GM23248 (cell line): ENCODE results near the gene LPIN1. TPM values are rescaled to one million over a fixed set of nuclear protein-coding genes. Genes with fewer than 3 reads are reported as not detected.
A peak's percentile ranks its signal among the peaks of the same experiment; 100 is the strongest.

ENCODE experiments used
- DNase-seq: peaks from one replicate; pipeline ENCODE4 v3.0.0-alpha.2; 2015
- H2AFZ ChIP-seq: fragments of 200-600 bp; sonication (generic); 2 replicates; pipeline ENCODE4 v1.6.1; 2016; ENCODE audit warnings: antibody characterized with exemption
- H3F3A ChIP-seq: fragments of 200-600 bp; sonication (generic); 2 replicates; pipeline ENCODE4 v1.6.1; 2016; ENCODE audit warnings: mild to moderate bottlenecking, antibody characterized with exemption, mixed run types; ENCODE audit not compliant: insufficient read depth
- H3K27ac ChIP-seq: fragments of 200-600 bp; sonication (generic); 2 replicates; pipeline ENCODE4 v1.5.1; 2016; ENCODE audit warnings: mild to moderate bottlenecking
- H3K27me3 ChIP-seq: fragments of 200-600 bp; sonication (generic); replicated peaks from 2 replicates; pipeline ENCODE4 v1.6.1; 2016; ENCODE audit warnings: mild to moderate bottlenecking; ENCODE audit not compliant: insufficient read depth
- H3K36me3 ChIP-seq: fragments of 200-600 bp; sonication (generic); 2 replicates; pipeline ENCODE4 v1.6.1; 2016; ENCODE audit warnings: low read depth, mild to moderate bottlenecking
- H3K4me1 ChIP-seq: fragments of 200-600 bp; sonication (generic); 2 replicates; pipeline ENCODE4 v1.6.1; 2016; ENCODE audit warnings: mild to moderate bottlenecking; ENCODE audit not compliant: insufficient read depth
- H3K4me2 ChIP-seq: fragments of 200-600 bp; sonication (generic); one replicate; pipeline ENCODE4 v1.6.1; 2016; ENCODE audit warnings: mild to moderate bottlenecking; ENCODE audit not compliant: unreplicated experiment
- H3K4me3 ChIP-seq: fragments of 200-600 bp; sonication (generic); 2 replicates; pipeline ENCODE4 v1.5.1; 2016; ENCODE audit warnings: mild to moderate bottlenecking
- H3K79me2 ChIP-seq: fragments of 200-600 bp; sonication (generic); 2 replicates; pipeline ENCODE4 v1.6.1; 2016; ENCODE audit warnings: mild to moderate bottlenecking; ENCODE audit not compliant: insufficient read depth
- H3K9ac ChIP-seq: fragments of 200-600 bp; sonication (generic); 2 replicates; pipeline ENCODE4 v1.6.1; 2016; ENCODE audit warnings: mild to moderate bottlenecking
- H3K9me2 ChIP-seq: fragments of 200-600 bp; sonication (generic); 2 replicates; pipeline ENCODE4 v1.6.1; 2016; ENCODE audit warnings: mixed run types, mild to moderate bottlenecking, moderate library complexity; ENCODE audit not compliant: insufficient read depth
- H3K9me3 ChIP-seq: fragments of 200-600 bp; sonication (generic); one replicate; pipeline ENCODE4 v1.6.1; 2017; ENCODE audit warnings: low read depth
- H4K20me1 ChIP-seq: fragments of 200-600 bp; sonication (generic); 2 replicates; pipeline ENCODE4 v1.6.0; 2016; ENCODE audit not compliant: insufficient read depth
- EZH2 ChIP-seq: fragments of 200-600 bp; sonication (generic); IDR thresholded peaks from 2 replicates; pipeline ENCODE4 v1.6.1; 2018; ENCODE audit warnings: antibody characterized with exemption, mild to moderate bottlenecking; ENCODE audit not compliant: insufficient read depth, poor library complexity, severe bottlenecking
- EZH2phosphoT487 ChIP-seq: fragments of 200-600 bp; sonication (generic); IDR thresholded peaks from 2 replicates; pipeline ENCODE4 v1.6.1; 2018; ENCODE audit warnings: antibody characterized with exemption, moderate library complexity, mild to moderate bottlenecking, low read depth; ENCODE audit not compliant: insufficient read depth
- WGBS, 2 experiments: methylation state at CpG; one replicate each; pipeline ENCODE4 v1.1.6; 2015 to 2017; ENCODE audit warnings: low lambda C conversion rate in 2 of 2, low coverage in 1 of 2; ENCODE audit errors: missing lambda C conversion rate in 2 of 2; 5-methylcytosine and 5-hydroxymethylcytosine counted together
- in situ Hi-C: fragments of 300-500 bp; cut with MboI; formaldehyde crosslinking; loops from 2 replicates; pipeline ENCODE4 v1.15.0; 2020
- polyA plus RNA-seq: library from polyadenylated mRNA; unstranded; fragments of >200 nt; fragmentation: Nextera tagmentation; extraction: Ambion mirVana; gene quantifications from 2 replicates; pipeline ENCODE4 v1.2.1, GENCODE V29; 2016
- total RNA-seq: library from RNA; depleted of rRNA; stranded (reverse); fragments of >200 nt; shearing (Covaris generic); gene quantifications from 2 replicates; pipeline ENCODE4 v1.2.3, GENCODE V29; 2014

The LPIN1 gene
- total and polyA plus RNA-seq, 2 experiments from 2014 or later, result 11.2 to 12.6 TPM

DNA sequence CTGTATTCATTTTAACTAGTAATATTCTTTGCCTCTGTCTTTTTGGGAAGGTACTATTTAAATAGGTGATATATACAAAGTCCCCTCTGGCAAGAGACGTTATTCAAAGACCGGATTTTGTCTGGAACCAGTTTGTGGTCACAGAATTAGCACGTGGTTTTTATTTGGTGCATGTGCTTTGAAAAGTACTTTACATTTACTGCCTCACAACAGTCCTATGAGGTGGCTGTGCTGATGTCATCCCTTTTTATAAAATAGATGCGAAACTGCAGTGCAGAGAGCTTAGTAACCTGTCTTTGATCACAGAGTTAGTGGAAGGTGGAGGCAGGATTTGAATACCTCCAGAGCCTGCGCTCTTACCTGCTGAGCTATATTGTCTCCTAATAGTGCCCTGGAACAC is 4.0 kb downstream of the LPIN1 start:
- H4K20me1 ChIP-seq, result peaks cover 10% of the 10 kb centered on the region; the same call in 1 of the 2 replicates
- H3K36me3 ChIP-seq, result no peaks in the 10 kb centered on the region
- no peaks in the 10 kb centered on the region for H3K9me3 ChIP-seq
- no peaks in the 10 kb centered on the region; the same call in 1 of the 2 replicates for H3F3A ChIP-seq
- peaks cover 21% of the 10 kb centered on the region for H3K4me1 ChIP-seq
- no peak overlapping the region for H3K4me2 ChIP-seq
- no peak overlapping the region for H3K4me3 ChIP-seq
- TF ChIP-seq EZH2phosphoT487, result no peak
- peaks cover 79% of the 10 kb centered on the region for H3K79me2 ChIP-seq
- WGBS, 2 experiments, result 71 to 79% methylated on average over 5 of the region's 5 CpGs
- no peaks in the 10 kb centered on the region for H3K9me2 ChIP-seq
- no peak overlapping the region for H2AFZ ChIP-seq
- in situ Hi-C loops, result no loop called here
- no peaks in the 10 kb centered on the region for H3K27me3 ChIP-seq
- H3K27ac ChIP-seq, result no peak overlapping the region
- peak; percentile 14 for DNase-seq
- H3K9ac ChIP-seq, result no peak overlapping the region

GRCh38 chr2:11750917-11751316 is 4.5 kb downstream of the LPIN1 start:
- Histone ChIP-seq H4K20me1 (peaks cover 10% of the 10 kb centered on the region; the same call in 1 of the 2 replicates), H3K9ac (no peak overlapping the region), H3K4me3 (no peak overlapping the region), H3K27ac (no peak overlapping the region), H3K4me2 (no peak overlapping the region), H2AFZ (no peak overlapping the region), H3F3A (no peaks in the 10 kb centered on the region; the same call in 1 of the 2 replicates), H3K4me1 (peaks cover 21% of the 10 kb centered on the region), H3K36me3 (no peaks in the 10 kb centered on the region), H3K27me3 (no peaks in the 10 kb centered on the region), H3K9me2 (no peaks in the 10 kb centered on the region), H3K9me3 (no peaks in the 10 kb centered on the region), H3K79me2 (peaks cover 84% of the 10 kb centered on the region)
- 86 to 91% methylated on average over 7 of the region's 7 CpGs for WGBS, 2 experiments
- TF ChIP-seq EZH2, result no peak
- no peak for TF ChIP-seq EZH2phosphoT487
- in situ Hi-C loops, result no loop called here
- DNase-seq, result no peak

- Histone ChIP-seq H3K4me3 (no peak overlapping the region), H4K20me1 (peaks cover 10% of the 10 kb centered on the region; the same call in 1 of the 2 replicates), H3K9me3 (no peaks in the 10 kb centered on the region), H3K9ac (no peak overlapping the region), H3F3A (no peaks in the 10 kb centered on the region; the same call in 1 of the 2 replicates), H3K4me2 (no peak overlapping the region), H3K9me2 (no peaks in the 10 kb centered on the region), H3K27ac (no peak overlapping the region), H2AFZ (no peak overlapping the region), H3K4me1 (peaks cover 15% of the 10 kb centered on the region), H3K36me3 (no peaks in the 10 kb centered on the region), H3K27me3 (no peaks in the 10 kb centered on the region), H3K79me2 (peaks cover 93% of the 10 kb centered on the region)
- TF ChIP-seq EZH2phosphoT487, result no peak
- no peak for TF ChIP-seq EZH2
- no peak for DNase-seq
- WGBS, 2 experiments, result 47 to 48% methylated on average over 8 of the region's 8 CpGs
- in situ Hi-C loops, result no loop called here
Measured at GRCh38 chr2:11752906-11753305, 6.5 kb downstream of the LPIN1 start.

- in situ Hi-C loops, result no loop called here
- no peaks in the 10 kb centered on the region; the same call in 1 of the 2 replicates for H3F3A ChIP-seq
- H3K9me2 ChIP-seq, result no peaks in the 10 kb centered on the region
- H3K9ac ChIP-seq, result no peak overlapping the region
- no peaks in the 10 kb centered on the region for H3K36me3 ChIP-seq
- no peak overlapping the region for H2AFZ ChIP-seq
- H3K4me2 ChIP-seq, result peak overlapping the region; percentile 4
- WGBS, 2 experiments, result 41 to 56% methylated on average over 5 of the region's 5 CpGs
- H3K9me3 ChIP-seq, result no peaks in the 10 kb centered on the region
- H3K27me3 ChIP-seq, result no peaks in the 10 kb centered on the region
- H3K4me1 ChIP-seq, result peaks cover 15% of the 10 kb centered on the region
- H4K20me1 ChIP-seq, result peaks cover 10% of the 10 kb centered on the region
- no peak overlapping the region for H3K27ac ChIP-seq
- DNase-seq, result peak; percentile 33
- H3K4me3 ChIP-seq, result no peak overlapping the region
- TF ChIP-seq EZH2phosphoT487 (no peak), EZH2 (no peak)
- peaks cover 93% of the 10 kb centered on the region for H3K79me2 ChIP-seq
Measured at GRCh38 chr2:11753452-11753885, 7.0 kb downstream of the LPIN1 start.
